Naive B cell (primary cell): ENCODE measurements around the gene DISC1. TPM values are rescaled to one million over a fixed set of nuclear protein-coding genes. Genes with fewer than 3 reads are reported as not detected.
A peak's percentile ranks its signal among the peaks of the same experiment; 100 is the strongest.

Source experiments
- ATAC-seq, 2 donors: fragments of 150-1000 bp; cut with Tn5 transposase; 2 replicates each; pipeline ENCODE4 v1.10.0; 2021; ENCODE audit warnings: low read depth in 2 of 2, mild to moderate bottlenecking in 2 of 2, moderate library complexity in 2 of 2
- DNase-seq: peaks from one replicate; pipeline ENCODE4 v3.0.0; 2022
- H3K27ac Mint-ChIP-seq, 6 donors: one replicate each; pipeline ENCODE4 v1.8.0; 2020 to 2022; ENCODE audit warnings: mild to moderate bottlenecking in 6 of 6, mixed read lengths in 6 of 6, moderate library complexity in 5 of 6, inconsistent platforms in 2 of 6
- H3K27me3 Mint-ChIP-seq, 3 donors: one replicate each; pipeline ENCODE4 v1.8.0; 2021 to 2022; ENCODE audit warnings: mixed read lengths in 3 of 3, mild to moderate bottlenecking in 1 of 3
- H3K36me3 Mint-ChIP-seq, 2 donors: one replicate each; pipeline ENCODE4 v1.8.0; 2020 to 2022; ENCODE audit warnings: mixed read lengths in 2 of 2, inconsistent platforms in 1 of 2, mild to moderate bottlenecking in 1 of 2
- H3K4me1 Mint-ChIP-seq, 3 donors: one replicate each; pipeline ENCODE4 v1.8.0; 2020 to 2022; ENCODE audit warnings: mixed read lengths in 3 of 3, inconsistent platforms in 1 of 3, mild to moderate bottlenecking in 1 of 3, moderate library complexity in 1 of 3
- H3K4me3 Mint-ChIP-seq, 8 donors: one replicate each; pipeline ENCODE4 v1.8.0; 2020 to 2022; ENCODE audit warnings: mild to moderate bottlenecking in 8 of 8, mixed read lengths in 8 of 8, moderate library complexity in 8 of 8, inconsistent platforms in 2 of 8
- H3K9me3 Mint-ChIP-seq, 7 donors: one replicate each; pipeline ENCODE4 v1.8.0; 2020 to 2022; ENCODE audit warnings: mixed read lengths in 7 of 7, mild to moderate bottlenecking in 5 of 7, inconsistent platforms in 2 of 7, moderate library complexity in 1 of 7
- polyA plus RNA-seq, 6 donors: library from polyadenylated mRNA; unstranded; fragments of 300-500 nt; fragmentation: Illumina TruSeq; gene quantifications; one replicate each; pipeline ENCODE4 v1.2.3, GENCODE V29; 2021; ENCODE audit warnings: low read depth in 6 of 6

The DISC1 gene
- polyA plus RNA-seq, 6 donors from 2014 or later, result 1.3 to 2.2 (median 2.1) TPM; not detected in 1

- ATAC-seq, result no peak
- no peak overlapping the region for H3K4me3 Mint-ChIP-seq
- no peaks in the 10 kb centered on the region for H3K4me1 Mint-ChIP-seq
- H3K27ac Mint-ChIP-seq, result no peak overlapping the region
- peaks cover 4 to 19% (median 9%) of the 10 kb centered on the region in 3 donors for H3K27me3 Mint-ChIP-seq
- H3K9me3 Mint-ChIP-seq, result peaks cover 0 to 8% (median 0%) of the 10 kb centered on the region in 7 donors
- DNase-seq, result no peak
- H3K36me3 Mint-ChIP-seq, result no peaks in the 10 kb centered on the region
Measured at GRCh38 chr1:232057896-232058274, 431.3 kb downstream of the DISC1 start.

GRCh38 chr1:232059726-232060374 is 433.3 kb downstream of the DISC1 start:
- Mint-ChIP-seq H3K27ac (no peak overlapping the region), H3K4me3 (no peak overlapping the region)

GRCh38 chr1:232062967-232063366 is 436.4 kb downstream of the DISC1 start:
- ATAC-seq, result no peak
- H3K27ac Mint-ChIP-seq, result peak overlapping the region in 1 of 6 donors; percentile 24
- no peaks in the 10 kb centered on the region for H3K9me3 Mint-ChIP-seq
- no peak overlapping the region for H3K4me3 Mint-ChIP-seq
- no peaks in the 10 kb centered on the region for H3K4me1 Mint-ChIP-seq
- H3K36me3 Mint-ChIP-seq, result no peaks in the 10 kb centered on the region
- H3K27me3 Mint-ChIP-seq, result peaks cover 4 to 21% (median 10%) of the 10 kb centered on the region in 3 donors
- DNase-seq, result no peak

More at GRCh38 chr1:232059726-232060374, 433.3 kb downstream of the DISC1 start:
- no peak for ATAC-seq
- Mint-ChIP-seq H3K36me3 (no peaks in the 10 kb centered on the region), H3K27me3 (peaks cover 4 to 21% (median 10%) of the 10 kb centered on the region in 3 donors), H3K9me3 (no peaks in the 10 kb centered on the region), H3K4me1 (no peaks in the 10 kb centered on the region)
- DNase-seq, result no peak

GRCh38 chr1:232066521-232066920 is 439.9 kb downstream of the DISC1 start:
- Mint-ChIP-seq H3K36me3 (no peaks in the 10 kb centered on the region), H3K4me1 (no peaks in the 10 kb centered on the region), H3K27me3 (peaks cover 4 to 7% (median 5%) of the 10 kb centered on the region in 3 donors), H3K4me3 (no peak overlapping the region), H3K9me3 (peaks cover 0 to 2% (median 0%) of the 10 kb centered on the region in 7 donors), H3K27ac (no peak overlapping the region)
- no peak for ATAC-seq
- no peak for DNase-seq

GRCh38 chr1:232074265-232074664 is 447.7 kb downstream of the DISC1 start:
- Mint-ChIP-seq H3K9me3 (peaks cover 4 to 20% (median 9%) of the 10 kb centered on the region in 7 donors), H3K4me3 (no peak overlapping the region), H3K4me1 (no peaks in the 10 kb centered on the region), H3K27ac (no peak overlapping the region), H3K27me3 (peaks cover 12 to 34% (median 21%) of the 10 kb centered on the region in 3 donors), H3K36me3 (peaks cover 0 to 8% of the 10 kb centered on the region in 2 donors)
- ATAC-seq (no peak), DNase-seq (no peak)

GRCh38 chr1:232077809-232078208 is 451.2 kb downstream of the DISC1 start:
- DNase-seq, result no peak
- Mint-ChIP-seq H3K9me3 (peaks cover 4 to 32% (median 11%) of the 10 kb centered on the region in 7 donors), H3K4me1 (no peaks in the 10 kb centered on the region), H3K27me3 (peaks cover 12 to 31% (median 20%) of the 10 kb centered on the region in 3 donors), H3K36me3 (peaks cover 0 to 8% of the 10 kb centered on the region in 2 donors), H3K27ac (no peak overlapping the region), H3K4me3 (no peak overlapping the region)
- no peak for ATAC-seq

GRCh38 chr1:232084584-232085223 is 458.1 kb downstream of the DISC1 start:
- DNase-seq (no peak), ATAC-seq (no peak)
- H3K4me3 Mint-ChIP-seq, result no peak overlapping the region
- no peak overlapping the region for H3K27ac Mint-ChIP-seq
- peaks cover 0 to 1% (median under 1%) of the 10 kb centered on the region in 3 donors for H3K27me3 Mint-ChIP-seq
- peaks cover 0 to 20% (median 3%) of the 10 kb centered on the region in 7 donors for H3K9me3 Mint-ChIP-seq
- H3K4me1 Mint-ChIP-seq, result no peaks in the 10 kb centered on the region
- H3K36me3 Mint-ChIP-seq, result no peaks in the 10 kb centered on the region

GRCh38 chr1:232090816-232091215 is 464.2 kb downstream of the DISC1 start:
- no peak overlapping the region for H3K27ac Mint-ChIP-seq
- H3K9me3 Mint-ChIP-seq, result no peaks in the 10 kb centered on the region
- no peak for ATAC-seq
- H3K4me3 Mint-ChIP-seq, result no peak overlapping the region
- no peak for DNase-seq
- H3K36me3 Mint-ChIP-seq, result no peaks in the 10 kb centered on the region
- H3K4me1 Mint-ChIP-seq, result no peaks in the 10 kb centered on the region
- peaks cover 0 to 7% (median 0%) of the 10 kb centered on the region in 3 donors for H3K27me3 Mint-ChIP-seq

Other genes starting within 250 kb of the DISC1 start
- gene EGLN1, start 204.5 kb upstream of the DISC1 start, polyA plus RNA-seq, result 10 to 100 TPM; 16.4 to 30.6 (median 21.6) TPM
- gene TSNAX, start 98.1 kb upstream of the DISC1 start, polyA plus RNA-seq, result 100 to 1,000 TPM in 1 of 6 donors, 10 to 100 TPM in 5; 88.6 to 109 (median 92.6) TPM